Loucy (cell line): Measurements from ENCODE around the gene ITSN2.

Source experiments
- CTCF ChIP-seq: fragments of 200-600 bp; sonication (generic); conservative IDR thresholded peaks from 2 replicates; pipeline ENCODE4 v1.5.1; 2014; ENCODE audit warnings: mild to moderate bottlenecking, antibody characterized with exemption, low read length
- EZH2phosphoT487 ChIP-seq: fragments of 200-600 bp; IDR thresholded peaks from 2 replicates; pipeline ENCODE4 v1.6.1; 2018; ENCODE audit warnings: antibody characterized with exemption, mild to moderate bottlenecking, moderate library complexity, borderline replicate concordance

GRCh38 chr2:24339856-24340262, 20.5 kb downstream of the ITSN2 start:
- TF ChIP-seq CTCF, result no peak
- no peak for TF ChIP-seq EZH2phosphoT487
